ENCODE data around the gene CSNK1A1. TPM values are rescaled to one million over a fixed set of nuclear protein-coding genes. Genes with fewer than 3 reads are reported as not detected.

CSNK1A1 gene
- polyA plus RNA-seq, 1 donor from 2014 or later = 217 TPM

- Histone ChIP-seq H3F3A (ENCODE audit: insufficient read depth, low read length, poor library complexity, severe bottlenecking) (no peaks in the 10 kb centered on the region), H3K9ac (ENCODE audit: low read length) (no peak overlapping the region), H3K27ac (ENCODE audit: low read length) (no peak overlapping the region), H2AFZ (ENCODE audit: low read depth, low read length) (no peak overlapping the region), H3K9me2 (ENCODE audit: insufficient read depth, low read length) (no peaks in the 10 kb centered on the region), H3K4me3 (ENCODE audit: low read length) (no peak overlapping the region), H3K9me3 (ENCODE audit: low read length) (no peaks in the 10 kb centered on the region), H3K27me3 (ENCODE audit: insufficient read depth, low read depth, low read length) (no peaks in the 10 kb centered on the region), H4K20me1 (ENCODE audit: insufficient read depth) (no peaks in the 10 kb centered on the region), H3K4me2 (ENCODE audit: low read length) (no peak overlapping the region), H3K36me3 (ENCODE audit: insufficient read depth, low read length) (no peaks in the 10 kb centered on the region), H3K79me2 (replicated peaks; ENCODE audit: insufficient read depth, low read length) (peaks cover 16% of the 10 kb centered on the region)
- TF ChIP-seq EP300 (conservative IDR thresholded peaks at IDR 0.05; ENCODE audit: poor library complexity, severe bottlenecking) (no peak), POLR2AphosphoS5 (IDR thresholded peaks at IDR 0.05) (no peak), CTCF (IDR thresholded peaks at IDR 0.05; ENCODE audit: poor library complexity, severe bottlenecking) (no peak), SMC3 (conservative IDR thresholded peaks at IDR 0.05; ENCODE audit: poor library complexity) (no peak), RAD21 (conservative IDR thresholded peaks at IDR 0.05) (no peak), MXI1 (conservative IDR thresholded peaks at IDR 0.05; ENCODE audit: poor library complexity, severe bottlenecking) (no peak), REST (IDR thresholded peaks at IDR 0.05; ENCODE audit: borderline replicate concordance) (no peak), EZH2 (IDR thresholded peaks at IDR 0.05; ENCODE audit: borderline replicate concordance, insufficient read depth, low read length, poor library complexity, severe bottlenecking) (no peak), TAF1 (IDR thresholded peaks at IDR 0.05; ENCODE audit: low read depth) (no peak)
Observed at GRCh38 chr5:149510136-149510535, 41.1 kb downstream of the CSNK1A1 start.

- TF ChIP-seq EP300 (conservative IDR thresholded peaks at IDR 0.05; ENCODE audit: poor library complexity, severe bottlenecking) = no peak
- TF ChIP-seq MXI1 (conservative IDR thresholded peaks at IDR 0.05; ENCODE audit: poor library complexity, severe bottlenecking) = no peak
- no peak for TF ChIP-seq POLR2AphosphoS5 (IDR thresholded peaks at IDR 0.05)
- TF ChIP-seq REST (IDR thresholded peaks at IDR 0.05; ENCODE audit: borderline replicate concordance) = no peak
- no peak for TF ChIP-seq EZH2 (IDR thresholded peaks at IDR 0.05; ENCODE audit: borderline replicate concordance, insufficient read depth, low read length, poor library complexity, severe bottlenecking)
- TF ChIP-seq SMC3 (conservative IDR thresholded peaks at IDR 0.05; ENCODE audit: poor library complexity) = no peak
- no peak for TF ChIP-seq CTCF (IDR thresholded peaks at IDR 0.05; ENCODE audit: poor library complexity, severe bottlenecking)
- no peak for TF ChIP-seq TAF1 (IDR thresholded peaks at IDR 0.05; ENCODE audit: low read depth)
- TF ChIP-seq RAD21 (conservative IDR thresholded peaks at IDR 0.05) = no peak
- Histone ChIP-seq H3F3A (ENCODE audit: insufficient read depth, low read length, poor library complexity, severe bottlenecking) (no peaks in the 10 kb centered on the region), H3K27me3 (ENCODE audit: insufficient read depth, low read depth, low read length) (no peaks in the 10 kb centered on the region), H3K79me2 (replicated peaks; ENCODE audit: insufficient read depth, low read length) (no peaks in the 10 kb centered on the region), H3K27ac (ENCODE audit: low read length) (no peak overlapping the region), H3K9me2 (ENCODE audit: insufficient read depth, low read length) (no peaks in the 10 kb centered on the region), H3K9me3 (ENCODE audit: low read length) (no peaks in the 10 kb centered on the region), H4K20me1 (ENCODE audit: insufficient read depth) (no peaks in the 10 kb centered on the region), H3K4me3 (ENCODE audit: low read length) (no peak overlapping the region), H3K4me2 (ENCODE audit: low read length) (no peak overlapping the region), H3K9ac (ENCODE audit: low read length) (no peak overlapping the region), H2AFZ (ENCODE audit: low read depth, low read length) (no peak overlapping the region), H3K36me3 (ENCODE audit: insufficient read depth, low read length) (peaks cover 6% of the 10 kb centered on the region)
Observed at GRCh38 chr5:149504677-149505076, 46.6 kb downstream of the CSNK1A1 start.
